Nephron progenitor cell (in vitro differentiated cells): Measurements from ENCODE around the gene TTLL13.

ENCODE experiments used
- DNase-seq: peaks from one replicate; pipeline ENCODE4 v3.0.0; 2021
- H3K27ac Mint-ChIP-seq: 2 replicates; pipeline ENCODE4 v1.8.0; 2021; ENCODE audit warnings: mild to moderate bottlenecking, moderate library complexity, mixed read lengths
- H3K27me3 Mint-ChIP-seq: 2 replicates; pipeline ENCODE4 v1.8.0; 2021; ENCODE audit warnings: mild to moderate bottlenecking, low read depth, mixed read lengths; ENCODE audit not compliant: poor library complexity
- H3K36me3 Mint-ChIP-seq: 2 replicates; pipeline ENCODE4 v1.8.0; 2021; ENCODE audit warnings: low read depth, mixed read lengths
- H3K4me1 Mint-ChIP-seq: 2 replicates; pipeline ENCODE4 v1.8.0; 2021; ENCODE audit warnings: mixed read lengths
- H3K4me3 Mint-ChIP-seq: 2 replicates; pipeline ENCODE4 v1.8.0; 2021; ENCODE audit warnings: mild to moderate bottlenecking, moderate library complexity, mixed read lengths
- H3K9me3 Mint-ChIP-seq: 2 replicates; pipeline ENCODE4 v1.8.0; 2021; ENCODE audit warnings: mild to moderate bottlenecking, moderate library complexity, mixed read lengths
- TF ChIP-seq, protein P1 (sequence below): fragments of 200-600 bp; sonication (generic); IDR thresholded peaks from 2 replicates; pipeline ENCODE4 v1.5.0; 2021; ENCODE audit warnings: antibody characterized with exemption

TTLL13 gene

GRCh38 chr15:90231028-90232017 lies 18.0 kb upstream of the TTLL13 start:
- TF ChIP-seq, protein P1, sequence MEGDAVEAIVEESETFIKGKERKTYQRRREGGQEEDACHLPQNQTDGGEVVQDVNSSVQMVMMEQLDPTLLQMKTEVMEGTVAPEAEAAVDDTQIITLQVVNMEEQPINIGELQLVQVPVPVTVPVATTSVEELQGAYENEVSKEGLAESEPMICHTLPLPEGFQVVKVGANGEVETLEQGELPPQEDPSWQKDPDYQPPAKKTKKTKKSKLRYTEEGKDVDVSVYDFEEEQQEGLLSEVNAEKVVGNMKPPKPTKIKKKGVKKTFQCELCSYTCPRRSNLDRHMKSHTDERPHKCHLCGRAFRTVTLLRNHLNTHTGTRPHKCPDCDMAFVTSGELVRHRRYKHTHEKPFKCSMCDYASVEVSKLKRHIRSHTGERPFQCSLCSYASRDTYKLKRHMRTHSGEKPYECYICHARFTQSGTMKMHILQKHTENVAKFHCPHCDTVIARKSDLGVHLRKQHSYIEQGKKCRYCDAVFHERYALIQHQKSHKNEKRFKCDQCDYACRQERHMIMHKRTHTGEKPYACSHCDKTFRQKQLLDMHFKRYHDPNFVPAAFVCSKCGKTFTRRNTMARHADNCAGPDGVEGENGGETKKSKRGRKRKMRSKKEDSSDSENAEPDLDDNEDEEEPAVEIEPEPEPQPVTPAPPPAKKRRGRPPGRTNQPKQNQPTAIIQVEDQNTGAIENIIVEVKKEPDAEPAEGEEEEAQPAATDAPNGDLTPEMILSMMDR = no peak
- no peak for DNase-seq
- Mint-ChIP-seq H3K9me3 (no peaks in the 10 kb centered on the region), H3K27ac (peak overlapping the region; percentile 85), H3K4me3 (peak overlapping the region; percentile 63), H3K36me3 (peaks cover 27% of the 10 kb centered on the region), H3K4me1 (peaks cover 32% of the 10 kb centered on the region), H3K27me3 (peaks cover 10% of the 10 kb centered on the region)

GRCh38 chr15:90232196-90232595 lies 17.2 kb upstream of the TTLL13 start:
- TF ChIP-seq, protein P1 = no peak
- peak overlapping the region; percentile 81 for H3K4me3 Mint-ChIP-seq
- peaks cover 32% of the 10 kb centered on the region for H3K4me1 Mint-ChIP-seq
- no peak overlapping the region for H3K27ac Mint-ChIP-seq
- DNase-seq = no peak
- no peaks in the 10 kb centered on the region for H3K9me3 Mint-ChIP-seq
- peaks cover 28% of the 10 kb centered on the region for H3K36me3 Mint-ChIP-seq
- H3K27me3 Mint-ChIP-seq = peaks cover 10% of the 10 kb centered on the region

DNA sequence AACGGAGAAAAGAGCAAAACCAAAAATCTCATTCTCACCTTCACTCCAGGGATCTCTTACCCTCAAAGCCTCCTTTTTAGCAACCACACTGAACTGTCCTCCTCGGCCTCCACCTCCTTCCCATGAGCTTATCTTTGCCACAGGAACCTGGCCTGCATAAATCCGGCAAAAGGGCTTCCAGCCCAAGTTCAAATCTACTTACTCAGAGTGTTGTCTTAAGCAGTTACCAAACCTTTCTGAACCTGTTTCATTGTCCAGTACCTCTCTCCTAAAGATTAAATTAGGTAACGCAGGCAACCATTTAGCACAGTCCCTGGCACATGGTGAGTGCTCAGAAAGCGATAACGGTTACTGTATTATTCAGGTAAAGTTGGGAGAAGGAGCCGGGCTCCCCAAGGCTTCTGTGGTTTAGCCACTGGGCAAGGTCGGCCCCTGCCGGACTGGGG lies 16.4 kb upstream of the TTLL13 start:
- H3K4me3 Mint-ChIP-seq = peak overlapping the region; percentile 81
- H3K27ac Mint-ChIP-seq = peak overlapping the region; percentile 48
- H3K4me1 Mint-ChIP-seq = peaks cover 32% of the 10 kb centered on the region
- H3K36me3 Mint-ChIP-seq = peaks cover 26% of the 10 kb centered on the region
- H3K9me3 Mint-ChIP-seq = no peaks in the 10 kb centered on the region
- no peak for DNase-seq
- H3K27me3 Mint-ChIP-seq = peaks cover 10% of the 10 kb centered on the region
- TF ChIP-seq, protein P1 = peak; percentile 40

DNA sequence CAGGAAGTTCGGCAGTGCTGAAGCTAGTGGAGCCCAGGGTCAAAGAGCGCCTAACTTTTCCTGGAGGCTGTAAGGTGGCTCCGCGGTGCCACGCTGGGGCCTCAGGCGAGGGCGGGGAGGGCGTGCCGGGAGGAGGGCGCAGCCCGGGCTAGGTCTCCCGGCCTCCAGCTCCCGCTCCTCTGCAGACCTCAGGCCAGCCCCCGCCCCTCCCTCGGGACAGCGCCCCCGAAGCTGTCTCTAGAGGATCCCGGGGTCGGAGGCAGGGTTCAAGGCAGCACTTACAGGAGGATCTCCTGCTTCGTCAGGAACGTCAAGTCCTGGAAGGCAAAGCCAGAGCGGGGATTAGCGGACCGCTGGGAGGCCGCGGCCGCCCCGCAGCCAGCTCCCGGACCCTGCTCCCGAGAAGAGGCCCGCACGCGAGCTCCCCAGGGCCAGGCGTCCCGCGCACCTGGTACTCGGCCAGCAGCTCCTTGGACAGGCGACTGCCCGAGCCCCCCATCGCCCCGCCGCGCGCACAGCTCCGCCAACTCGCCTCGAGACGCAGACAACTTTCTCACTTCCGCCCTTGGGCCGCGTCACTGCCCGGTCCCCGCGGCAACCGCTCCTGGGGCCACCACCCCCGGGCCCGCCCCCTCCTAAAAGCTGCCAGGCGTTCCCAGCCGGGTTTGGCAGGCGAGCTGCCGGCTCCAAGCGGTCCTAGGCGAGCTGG lies 15.8 kb upstream of the TTLL13 start, which contains the start of gene CIB1:
CIB1 (minus strand) TSS at position 555 of the 709 bp plus-strand sequence; CDS start at position 499, 56 bp downstream.
- Mint-ChIP-seq H3K9me3 (no peaks in the 10 kb centered on the region), H3K27me3 (peaks cover 10% of the 10 kb centered on the region), H3K36me3 (peaks cover 30% of the 10 kb centered on the region), H3K4me1 (peaks cover 32% of the 10 kb centered on the region), H3K27ac (peak within 1 kb of the TSS; percentile 48), H3K4me3 (peak within 1 kb of the TSS; percentile 81)
- DNase-seq = peak; percentile 94
- TF ChIP-seq, protein P1 = no peak

DNA sequence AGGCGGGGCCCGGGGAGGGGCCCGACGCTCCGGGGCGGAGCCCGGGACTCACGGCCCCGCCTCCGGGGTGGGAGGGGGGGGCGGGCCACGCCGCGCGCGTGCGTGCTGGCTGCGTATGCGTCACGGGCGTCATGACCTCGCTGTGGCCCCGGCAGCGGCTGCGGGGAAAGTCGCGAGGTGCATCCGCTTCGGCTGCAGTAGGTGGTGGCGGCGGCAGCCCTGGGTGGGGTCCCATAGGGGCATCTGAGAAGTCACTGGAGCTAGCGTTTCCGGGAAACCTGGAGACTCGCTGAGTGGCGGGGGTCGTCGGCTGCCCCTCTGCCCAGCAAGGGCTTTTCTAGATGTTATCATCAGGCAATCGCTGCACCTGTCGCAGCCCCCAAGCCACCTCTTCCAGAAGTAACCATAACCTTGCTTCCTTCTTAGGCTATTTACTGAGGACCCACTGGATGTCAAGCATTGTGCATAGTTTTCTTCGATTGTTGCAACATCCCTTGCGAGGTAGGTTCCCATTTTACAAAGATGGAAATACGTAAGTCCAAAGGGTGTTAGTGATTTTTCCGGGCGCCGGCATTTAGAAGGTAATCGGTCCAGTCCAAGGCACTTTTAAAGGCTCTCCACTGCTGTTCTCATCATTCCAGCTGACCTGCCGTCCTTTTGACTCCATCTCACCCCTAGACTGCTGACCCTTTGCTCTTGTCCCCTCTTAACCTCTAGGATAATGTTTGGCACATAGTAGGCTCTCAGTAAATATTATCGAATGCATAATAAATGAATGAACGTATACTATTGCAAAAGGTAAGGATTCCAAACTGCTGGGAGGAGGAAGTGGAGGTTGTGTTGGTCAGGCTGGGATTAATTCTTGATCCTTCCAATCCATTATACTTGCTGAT lies 15.0 kb upstream of the TTLL13 start, which contains the start of gene GDPGP1:
GDPGP1 (plus strand) TSS at position 114 of the 893 bp plus-strand sequence. CDS start 6,700 bp downstream, outside the sequence.
- peak within 1 kb of the TSS; percentile 48 for H3K27ac Mint-ChIP-seq
- H3K36me3 Mint-ChIP-seq = peaks cover 22% of the 10 kb centered on the region
- H3K9me3 Mint-ChIP-seq = no peaks in the 10 kb centered on the region
- DNase-seq = no peak
- H3K27me3 Mint-ChIP-seq = peaks cover 7% of the 10 kb centered on the region
- peak within 1 kb of the TSS; percentile 81 for H3K4me3 Mint-ChIP-seq
- peaks cover 36% of the 10 kb centered on the region for H3K4me1 Mint-ChIP-seq
- TF ChIP-seq, protein P1 = no peak
